Liver (tissue), 9 donors: ENCODE data around the gene MEIS2. TPM values are rescaled to one million over a fixed set of nuclear protein-coding genes. Genes with fewer than 3 reads are reported as not detected.

Experiments used
- DNase-seq: peaks from one replicate; pipeline ENCODE4 v3.0.0-alpha.2; 2017; ENCODE audit warnings: low spot score
- H3K27ac ChIP-seq, 2 donors: one replicate each; pipeline ENCODE4 v1.7.0; 2013; ENCODE audit warnings: inconsistent platforms in 2 of 2, low read length in 2 of 2, control low read depth in 1 of 2, low read depth in 1 of 2, mild to moderate bottlenecking in 1 of 2
- H3K27me3 ChIP-seq, 4 donors: one replicate each; pipeline versions ENCODE4 v1.6.1 to v1.7.0; 2013; ENCODE audit warnings: low read length in 3 of 4, inconsistent platforms in 1 of 4, mild to moderate bottlenecking in 1 of 4, moderate library complexity in 1 of 4; ENCODE audit not compliant: control insufficient read depth in 4 of 4, insufficient read depth in 4 of 4
- H3K36me3 ChIP-seq, 4 donors: one replicate each; pipeline versions ENCODE4 v1.6.1 to v1.7.0; 2013; ENCODE audit warnings: low read length in 3 of 4, mild to moderate bottlenecking in 3 of 4, low read depth in 1 of 4, moderate library complexity in 1 of 4; ENCODE audit not compliant: control insufficient read depth in 4 of 4, insufficient read depth in 3 of 4
- H3K4me1 ChIP-seq, 4 donors: one replicate each; pipeline versions ENCODE4 v1.6.1 to v1.7.0; 2013; ENCODE audit warnings: low read length in 3 of 4, mild to moderate bottlenecking in 3 of 4, moderate library complexity in 1 of 4; ENCODE audit not compliant: control insufficient read depth in 4 of 4, insufficient read depth in 4 of 4
- H3K4me3 ChIP-seq, 3 donors: one replicate each; pipeline versions ENCODE4 v1.6.1 to v1.7.0; 2013; ENCODE audit warnings: low read length in 3 of 3, control low read depth in 1 of 3, low read depth in 1 of 3, mild to moderate bottlenecking in 1 of 3
- H3K9ac ChIP-seq, 2 donors: one replicate each; pipeline ENCODE4 v1.7.0; 2013; ENCODE audit warnings: low read length in 2 of 2, mild to moderate bottlenecking in 2 of 2, moderate library complexity in 2 of 2, control low read depth in 1 of 2, low read depth in 1 of 2
- H3K9me3 ChIP-seq, 4 donors: one replicate each; pipeline versions ENCODE4 v1.6.1 to v1.7.0; 2013; ENCODE audit warnings: low read length in 3 of 4; ENCODE audit not compliant: control insufficient read depth in 4 of 4
- CTCF ChIP-seq: fragments of 150-350 bp; IDR thresholded peaks from 2 replicates; pipeline ENCODE4 v1.5.1; 2017; ENCODE audit warnings: improper control_type of control experiment, low read depth, low read length; ENCODE audit not compliant: missing input control
- EGR1 ChIP-seq, 2 donors: IDR thresholded peaks; 2 replicates each; pipeline ENCODE4 v1.6.1; 2016 to 2018; ENCODE audit warnings: antibody characterized with exemption in 2 of 2, low read depth in 2 of 2
- FOXA2 ChIP-seq: IDR thresholded peaks from 2 replicates; pipeline ENCODE4 v1.6.1; 2016; ENCODE audit warnings: antibody characterized with exemption
- GABPA ChIP-seq, 2 donors: IDR thresholded peaks in 1 of 2; conservative IDR thresholded peaks in 1 of 2; 2 replicates each; pipeline ENCODE4 v1.6.1; 2016; ENCODE audit warnings: antibody characterized with exemption in 2 of 2, mild to moderate bottlenecking in 1 of 2, moderate library complexity in 1 of 2
- HNF4A ChIP-seq, 2 donors: conservative IDR thresholded peaks; 2 replicates each; pipeline ENCODE4 v1.6.1; 2016; ENCODE audit warnings: antibody characterized with exemption in 2 of 2, mild to moderate bottlenecking in 2 of 2
- HNF4G ChIP-seq: IDR thresholded peaks from 2 replicates; pipeline ENCODE4 v1.6.1; 2016; ENCODE audit warnings: antibody characterized with exemption
- JUND ChIP-seq, 2 donors: IDR thresholded peaks; 2 replicates each; pipeline ENCODE4 v1.6.1; 2016; ENCODE audit warnings: antibody characterized with exemption in 2 of 2
- NR2F2 ChIP-seq: IDR thresholded peaks from 2 replicates; pipeline ENCODE4 v1.6.1; 2016; ENCODE audit warnings: antibody characterized with exemption
- RAD21 ChIP-seq, 2 donors: IDR thresholded peaks; 2 replicates each; pipeline ENCODE4 v1.6.1; 2016; ENCODE audit warnings: antibody characterized with exemption in 2 of 2, mild to moderate bottlenecking in 2 of 2
- REST ChIP-seq: IDR thresholded peaks from 2 replicates; pipeline ENCODE4 v1.6.1; 2016; ENCODE audit warnings: antibody characterized with exemption, mild to moderate bottlenecking
- RXRA ChIP-seq, 2 donors: IDR thresholded peaks; 2 replicates each; pipeline ENCODE4 v1.6.1; 2017 to 2018; ENCODE audit warnings: antibody characterized with exemption in 2 of 2, mild to moderate bottlenecking in 1 of 2
- SP1 ChIP-seq: IDR thresholded peaks from 2 replicates; pipeline ENCODE4 v1.6.1; 2018; ENCODE audit warnings: antibody characterized with exemption, mild to moderate bottlenecking
- TAF1 ChIP-seq: conservative IDR thresholded peaks from 2 replicates; pipeline ENCODE4 v1.6.1; 2016; ENCODE audit warnings: antibody characterized with exemption, mild to moderate bottlenecking
- YY1 ChIP-seq: IDR thresholded peaks from 2 replicates; pipeline ENCODE4 v1.6.1; 2016; ENCODE audit warnings: antibody characterized with exemption, mild to moderate bottlenecking
- polyA plus RNA-seq, 2 donors: library from polyadenylated mRNA; stranded (reverse) in 1 of 2; unstranded in 1 of 2; fragments of 200-250 nt in 1 of 2; fragments of >200 nt in 1 of 2; fragmentation: Nextera tagmentation in 1 of 2; extraction: Ambion mirVana in 1 of 2; gene quantifications; one replicate each; pipeline versions ENCODE4 v1.2.1 to v1.2.3, GENCODE V29; 2013 to 2015
- total RNA-seq, 2 donors: library from RNA; depleted of rRNA; stranded (reverse); fragments of >200 nt; gene quantifications; one replicate each; pipeline ENCODE4 v1.2.3, GENCODE V29; 2014
- TF ChIP-seq, protein P1 (sequence below): IDR thresholded peaks from 2 replicates; pipeline ENCODE4 v1.6.1; 2016; ENCODE audit warnings: antibody characterized with exemption
- TF ChIP-seq, protein P2 (sequence below): IDR thresholded peaks from 2 replicates; pipeline ENCODE4 v1.6.1; 2016; ENCODE audit warnings: antibody characterized with exemption
- donor health status: healthy.
- donor health status: healthy.
- donor health status: healthy.
- donor health status: healthy.
- donor health status: healthy.

Gene MEIS2
- total and polyA plus RNA-seq, 4 donors: 3.9 to 12.6 (median 7.6) TPM

DNA sequence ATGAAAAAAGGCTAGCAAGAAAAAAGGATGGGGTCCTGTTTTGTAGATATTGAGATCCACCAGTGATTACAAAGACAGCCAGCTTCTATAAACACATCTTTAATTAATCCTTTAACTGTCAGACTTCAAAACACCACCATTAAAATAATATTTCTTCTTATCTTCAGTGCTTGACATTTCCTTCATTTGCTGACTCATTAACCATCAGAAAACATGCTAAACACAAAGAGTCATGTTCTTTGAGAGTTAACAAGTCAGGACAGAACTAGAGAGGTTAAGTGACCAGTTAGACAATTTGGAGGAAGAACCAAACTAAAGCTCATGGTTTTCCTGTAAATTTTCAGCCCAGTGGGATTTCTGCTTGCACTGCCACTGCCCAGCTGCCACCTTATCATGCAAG lies 111.4 kb downstream of the MEIS2 start:
- peaks cover 0 to 7% (median 1%) of the 10 kb centered on the region in 4 donors for H3K9me3 ChIP-seq
- no peak overlapping the region for H3K27ac ChIP-seq
- H3K4me3 ChIP-seq: no peak overlapping the region
- no peaks in the 10 kb centered on the region for H3K27me3 ChIP-seq
- H3K9ac ChIP-seq: no peak overlapping the region
- TF ChIP-seq FOXA2 (no peak), HNF4A (conservative IDR thresholded peaks at IDR 0.05) (no peak), NR2F2 (no peak), GABPA (IDR thresholded peaks at IDR 0.05 in 1 of 2, conservative IDR thresholded peaks at IDR 0.05 in 1 of 2) (no peak), CTCF (no peak), SP1 (no peak), RXRA (IDR thresholded peaks at IDR 0.05) (no peak), RAD21 (IDR thresholded peaks at IDR 0.05) (no peak), YY1 (no peak), EGR1 (IDR thresholded peaks at IDR 0.05; ENCODE audit: low read depth in 2 of 2) (no peak), REST (no peak), JUND (IDR thresholded peaks at IDR 0.05) (no peak)
- TF ChIP-seq, protein P1, sequence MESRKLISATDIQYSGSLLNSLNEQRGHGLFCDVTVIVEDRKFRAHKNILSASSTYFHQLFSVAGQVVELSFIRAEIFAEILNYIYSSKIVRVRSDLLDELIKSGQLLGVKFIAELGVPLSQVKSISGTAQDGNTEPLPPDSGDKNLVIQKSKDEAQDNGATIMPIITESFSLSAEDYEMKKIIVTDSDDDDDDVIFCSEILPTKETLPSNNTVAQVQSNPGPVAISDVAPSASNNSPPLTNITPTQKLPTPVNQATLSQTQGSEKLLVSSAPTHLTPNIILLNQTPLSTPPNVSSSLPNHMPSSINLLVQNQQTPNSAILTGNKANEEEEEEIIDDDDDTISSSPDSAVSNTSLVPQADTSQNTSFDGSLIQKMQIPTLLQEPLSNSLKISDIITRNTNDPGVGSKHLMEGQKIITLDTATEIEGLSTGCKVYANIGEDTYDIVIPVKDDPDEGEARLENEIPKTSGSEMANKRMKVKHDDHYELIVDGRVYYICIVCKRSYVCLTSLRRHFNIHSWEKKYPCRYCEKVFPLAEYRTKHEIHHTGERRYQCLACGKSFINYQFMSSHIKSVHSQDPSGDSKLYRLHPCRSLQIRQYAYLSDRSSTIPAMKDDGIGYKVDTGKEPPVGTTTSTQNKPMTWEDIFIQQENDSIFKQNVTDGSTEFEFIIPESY: no peak
- TF ChIP-seq, protein P2, sequence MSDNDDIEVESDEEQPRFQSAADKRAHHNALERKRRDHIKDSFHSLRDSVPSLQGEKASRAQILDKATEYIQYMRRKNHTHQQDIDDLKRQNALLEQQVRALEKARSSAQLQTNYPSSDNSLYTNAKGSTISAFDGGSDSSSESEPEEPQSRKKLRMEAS: no peak
- no peaks in the 10 kb centered on the region for H3K36me3 ChIP-seq
- DNase-seq: no peak
- H3K4me1 ChIP-seq: no peaks in the 10 kb centered on the region

GRCh38 chr15:36982430-36982829 lies 117.9 kb downstream of the MEIS2 start:
- Histone ChIP-seq H3K9me3 (peaks cover 0 to 8% (median 1%) of the 10 kb centered on the region in 4 donors), H3K27me3 (no peaks in the 10 kb centered on the region), H3K9ac (no peak overlapping the region), H3K4me3 (no peak overlapping the region), H3K36me3 (no peaks in the 10 kb centered on the region), H3K27ac (no peak overlapping the region), H3K4me1 (no peaks in the 10 kb centered on the region)
- no peak for DNase-seq
- no peak for TF ChIP-seq REST
- TF ChIP-seq RAD21 (IDR thresholded peaks at IDR 0.05): no peak
- no peak for TF ChIP-seq NR2F2
- no peak for TF ChIP-seq TAF1
- TF ChIP-seq, protein P2: no peak
- TF ChIP-seq, protein P1: no peak
- TF ChIP-seq GABPA (IDR thresholded peaks at IDR 0.05 in 1 of 2, conservative IDR thresholded peaks at IDR 0.05 in 1 of 2): no peak
- no peak for TF ChIP-seq HNF4G
- no peak for TF ChIP-seq FOXA2
